Upper lobe of left lung (tissue), 6 donors: ENCODE results near the gene KRTAP25-1. TPM values are rescaled to one million over a fixed set of nuclear protein-coding genes. Genes with fewer than 3 reads are reported as not detected.

ENCODE experiments used
- ATAC-seq, 2 donors: fragments of 200-7000 bp; cut with Tn5 transposase; one replicate each; pipeline ENCODE4 v1.9.1; 2022; ENCODE audit warnings: mild to moderate bottlenecking in 2 of 2, moderate library complexity in 2 of 2; ENCODE audit not compliant: low FRiP score in 2 of 2
- DNase-seq, 2 donors: peaks; one replicate each; pipeline ENCODE4 v3.0.0-alpha.2; 2019 to 2020
- H3K27ac ChIP-seq, 4 donors: fragments of 200-600 bp; sonication (generic); one replicate each; pipeline ENCODE4 v1.5.1; 2016 to 2019
- H3K27me3 ChIP-seq, 4 donors: fragments of 200-600 bp; sonication (generic); one replicate each; pipeline ENCODE4 v1.5.1; 2017 to 2019
- H3K36me3 ChIP-seq, 4 donors: fragments of 200-600 bp; sonication (generic); one replicate each; pipeline ENCODE4 v1.5.1; 2016 to 2019
- H3K4me1 ChIP-seq, 4 donors: fragments of 200-600 bp; sonication (generic); one replicate each; pipeline ENCODE4 v1.5.1; 2018 to 2019
- H3K4me3 ChIP-seq, 4 donors: fragments of 200-600 bp; sonication (generic); one replicate each; pipeline ENCODE4 v1.5.1; 2017 to 2019; ENCODE audit warnings: mild to moderate bottlenecking in 2 of 4, moderate library complexity in 1 of 4
- H3K9me3 ChIP-seq, 4 donors: fragments of 200-600 bp; sonication (generic); one replicate each; pipeline ENCODE4 v1.5.1; 2018 to 2019
- EP300 ChIP-seq, 4 donors: sonication (generic); formaldehyde crosslinking; IDR thresholded peaks; one replicate each; pipeline ENCODE4 v1.5.1; 2017; ENCODE audit warnings: antibody characterized with exemption in 4 of 4, control low read depth in 2 of 4
- POLR2A ChIP-seq, 4 donors: fragments of 450-650 bp; IDR thresholded peaks; one replicate each; pipeline ENCODE4 v1.5.1; 2016 to 2017; ENCODE audit warnings: antibody characterized with exemption in 4 of 4, mild to moderate bottlenecking in 2 of 4
- POLR2AphosphoS5 ChIP-seq, 2 donors: sonication (generic); formaldehyde crosslinking; IDR thresholded peaks; one replicate each; pipeline ENCODE4 v1.5.1; 2017; ENCODE audit warnings: antibody characterized with exemption in 2 of 2
- WGBS, 2 donors: methylation state at CpG; one replicate each; pipeline ENCODE4 v1.1.5; 2017 to 2018; 5-methylcytosine and 5-hydroxymethylcytosine counted together
- total RNA-seq, 6 donors: library from RNA; depleted of rRNA in 4 of 6; stranded (reverse); fragments of >200 nt in 4 of 6; gene quantifications; one replicate each; pipeline versions ENCODE4 v1.1.0 to v1.2.1, GENCODE V29; 2016 to 2021
- TF ChIP-seq, protein P1 (sequence below), 6 experiments: fragments of 450-650 bp in 4 of 6; fragments of 200-600 bp in 2 of 6; sonication (generic) in 2 of 6; IDR thresholded peaks; one replicate each; pipeline ENCODE4 v1.5.1; 2016 to 2019; ENCODE audit warnings: antibody characterized with exemption in 6 of 6
- donor health status: DM: no; HTN: no; CAD: no; lungs with moderate emphysema.
- donor health status: DM: no; HTN: yes; CAD: no; lungs with severe emphysema.

Gene KRTAP25-1
- total RNA-seq, 6 donors from 2014 or later, result not detected

DNA sequence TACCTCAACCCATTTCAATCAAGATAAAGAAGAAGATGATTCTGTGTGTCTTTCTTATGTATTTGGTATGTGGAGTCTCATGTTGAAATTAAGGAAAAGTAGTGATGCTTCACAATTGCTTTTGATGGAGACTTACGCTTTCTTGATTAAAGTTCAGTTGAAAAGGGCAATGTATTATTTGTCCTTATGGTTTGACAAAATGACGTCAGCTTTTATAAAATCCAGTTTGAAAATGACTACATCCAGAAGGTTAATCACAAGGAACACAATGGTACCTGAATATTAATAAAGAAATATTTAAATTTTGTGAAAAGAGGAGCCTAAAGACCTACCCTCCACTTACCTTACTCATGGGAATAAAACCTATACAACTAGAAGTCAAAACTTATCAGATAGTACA is 26.4 kb upstream of the KRTAP25-1 start:
- Histone ChIP-seq H3K4me1 (no peaks in the 10 kb centered on the region), H3K9me3 (no peaks in the 10 kb centered on the region), H3K27ac (no peak overlapping the region), H3K36me3 (no peaks in the 10 kb centered on the region), H3K4me3 (no peak overlapping the region), H3K27me3 (no peaks in the 10 kb centered on the region)
- no peak for TF ChIP-seq EP300 (IDR thresholded peaks at IDR 0.05)
- no peak for TF ChIP-seq POLR2A (IDR thresholded peaks at IDR 0.05)
- TF ChIP-seq, protein P1, sequence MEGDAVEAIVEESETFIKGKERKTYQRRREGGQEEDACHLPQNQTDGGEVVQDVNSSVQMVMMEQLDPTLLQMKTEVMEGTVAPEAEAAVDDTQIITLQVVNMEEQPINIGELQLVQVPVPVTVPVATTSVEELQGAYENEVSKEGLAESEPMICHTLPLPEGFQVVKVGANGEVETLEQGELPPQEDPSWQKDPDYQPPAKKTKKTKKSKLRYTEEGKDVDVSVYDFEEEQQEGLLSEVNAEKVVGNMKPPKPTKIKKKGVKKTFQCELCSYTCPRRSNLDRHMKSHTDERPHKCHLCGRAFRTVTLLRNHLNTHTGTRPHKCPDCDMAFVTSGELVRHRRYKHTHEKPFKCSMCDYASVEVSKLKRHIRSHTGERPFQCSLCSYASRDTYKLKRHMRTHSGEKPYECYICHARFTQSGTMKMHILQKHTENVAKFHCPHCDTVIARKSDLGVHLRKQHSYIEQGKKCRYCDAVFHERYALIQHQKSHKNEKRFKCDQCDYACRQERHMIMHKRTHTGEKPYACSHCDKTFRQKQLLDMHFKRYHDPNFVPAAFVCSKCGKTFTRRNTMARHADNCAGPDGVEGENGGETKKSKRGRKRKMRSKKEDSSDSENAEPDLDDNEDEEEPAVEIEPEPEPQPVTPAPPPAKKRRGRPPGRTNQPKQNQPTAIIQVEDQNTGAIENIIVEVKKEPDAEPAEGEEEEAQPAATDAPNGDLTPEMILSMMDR (IDR thresholded peaks at IDR 0.05), result no peak
- TF ChIP-seq POLR2AphosphoS5 (IDR thresholded peaks at IDR 0.05), result no peak
- DNase-seq (no peak), ATAC-seq (no peak)
- 84 to 90% methylated on average over 2 of the region's 2 CpGs for WGBS, 2 donors

DNA sequence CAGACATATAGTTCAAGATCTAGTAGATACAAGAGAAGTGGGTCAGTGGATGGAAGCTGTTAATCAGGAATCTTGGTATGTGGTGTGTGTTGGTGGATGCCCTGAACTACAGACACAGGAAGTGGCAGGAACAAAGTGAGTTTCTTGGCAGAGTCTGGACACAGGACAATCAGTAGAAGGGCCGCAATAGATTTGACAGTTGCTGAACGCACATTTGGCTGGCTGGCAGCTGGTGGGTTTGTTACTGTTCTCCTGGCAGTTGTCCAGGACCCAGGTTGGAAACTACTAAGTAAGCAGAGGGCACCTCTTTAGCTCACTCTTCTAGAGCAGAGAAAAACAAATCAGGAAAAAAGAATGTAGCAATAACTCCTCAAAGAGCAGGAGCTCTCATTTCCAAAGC is 17.6 kb upstream of the KRTAP25-1 start:
- Histone ChIP-seq H3K36me3 (no peaks in the 10 kb centered on the region), H3K4me1 (no peaks in the 10 kb centered on the region), H3K27me3 (no peaks in the 10 kb centered on the region), H3K27ac (no peak overlapping the region), H3K4me3 (no peak overlapping the region), H3K9me3 (no peaks in the 10 kb centered on the region)
- TF ChIP-seq, protein P1 (IDR thresholded peaks at IDR 0.05), result no peak
- TF ChIP-seq POLR2AphosphoS5 (IDR thresholded peaks at IDR 0.05) (no peak), POLR2A (IDR thresholded peaks at IDR 0.05) (no peak), EP300 (IDR thresholded peaks at IDR 0.05) (no peak)
- ATAC-seq (no peak), DNase-seq (no peak)
- WGBS, 2 donors, result 13 to 28% methylated on average over 2 of the region's 2 CpGs

DNA sequence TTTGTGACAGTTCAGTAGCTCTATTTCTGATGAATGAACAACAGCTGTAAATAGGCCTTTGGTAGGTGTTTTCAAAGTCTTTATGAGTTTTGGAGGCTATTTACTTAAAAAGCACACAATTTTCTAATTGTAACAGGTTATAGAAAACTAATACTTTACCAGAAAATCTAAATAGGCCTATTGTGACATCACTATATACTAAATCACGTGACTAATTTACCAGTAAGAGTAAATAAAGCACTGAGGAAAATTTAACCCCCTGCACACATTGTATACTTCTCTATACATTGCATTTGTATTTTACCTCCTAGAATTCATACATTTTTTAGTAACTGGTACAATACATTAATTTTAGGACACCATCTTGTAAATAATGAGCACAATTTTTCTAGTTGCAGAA is 15.8 kb upstream of the KRTAP25-1 start:
- ATAC-seq, result no peak
- Histone ChIP-seq H3K9me3 (peaks cover 0 to 3% (median 0%) of the 10 kb centered on the region in 4 donors), H3K4me3 (no peak overlapping the region), H3K4me1 (no peaks in the 10 kb centered on the region), H3K36me3 (no peaks in the 10 kb centered on the region), H3K27ac (no peak overlapping the region), H3K27me3 (no peaks in the 10 kb centered on the region)
- no peak for DNase-seq
- WGBS, 2 donors, result 32 to 58% methylated on average over 1 of the region's 1 CpG
- TF ChIP-seq POLR2A (IDR thresholded peaks at IDR 0.05), result no peak
- TF ChIP-seq EP300 (IDR thresholded peaks at IDR 0.05), result no peak
- TF ChIP-seq POLR2AphosphoS5 (IDR thresholded peaks at IDR 0.05), result no peak
- TF ChIP-seq, protein P1 (IDR thresholded peaks at IDR 0.05), result no peak

GRCh38 chr21:30282850-30283249 is 6.5 kb downstream of the KRTAP25-1 start, which contains the start of gene KRTAP24-1:
Gene KRTAP24-1 (minus strand): TSS chr21:30282950. CDS start chr21:30282932, 18 bp downstream.
- 53 to 63% methylated on average over 2 to 3 of the region's 3 CpGs for WGBS, 2 donors
- Histone ChIP-seq H3K27ac (no peak within 1 kb of the TSS), H3K27me3 (no peaks in the 10 kb centered on the region), H3K4me3 (no peak within 1 kb of the TSS), H3K4me1 (no peaks in the 10 kb centered on the region), H3K9me3 (no peaks in the 10 kb centered on the region), H3K36me3 (no peaks in the 10 kb centered on the region)
- DNase-seq (no peak), ATAC-seq (no peak)
- TF ChIP-seq, protein P1 (IDR thresholded peaks at IDR 0.05), result no peak
- TF ChIP-seq POLR2A (IDR thresholded peaks at IDR 0.05), result no peak

DNA sequence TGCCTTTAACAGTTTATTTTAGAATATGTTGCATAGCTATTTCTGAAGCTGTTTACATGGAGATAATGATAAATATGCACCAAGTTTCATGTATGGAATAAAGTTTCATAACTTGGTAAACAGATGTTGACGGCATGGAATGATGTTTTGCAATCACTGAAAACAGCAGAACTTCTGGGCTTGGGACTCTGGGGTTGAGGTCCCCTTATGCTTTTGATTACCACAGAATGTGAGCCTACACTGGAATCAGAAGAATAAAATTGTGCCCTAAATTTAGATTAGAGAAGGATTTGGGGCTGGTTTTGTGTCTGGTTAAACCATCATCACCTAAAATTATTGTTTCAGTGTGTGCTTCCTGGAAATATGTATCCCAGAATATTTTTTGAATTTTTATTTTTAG is 17.7 kb downstream of the KRTAP25-1 start:
- Histone ChIP-seq H3K36me3 (no peaks in the 10 kb centered on the region), H3K4me3 (no peak overlapping the region), H3K27ac (no peak overlapping the region), H3K9me3 (no peaks in the 10 kb centered on the region), H3K4me1 (no peaks in the 10 kb centered on the region), H3K27me3 (no peaks in the 10 kb centered on the region)
- WGBS, 2 donors, result 73 to 79% methylated on average over 1 of the region's 1 CpG
- TF ChIP-seq, protein P1 (IDR thresholded peaks at IDR 0.05), result no peak
- TF ChIP-seq EP300 (IDR thresholded peaks at IDR 0.05) (no peak), POLR2AphosphoS5 (IDR thresholded peaks at IDR 0.05) (no peak), POLR2A (IDR thresholded peaks at IDR 0.05) (no peak)
- DNase-seq, result no peak
- ATAC-seq, result no peak
